ENCODE data around the gene ZBTB11. TPM values are rescaled to one million over a fixed set of nuclear protein-coding genes. Genes with fewer than 3 reads are reported as not detected.
"Not testable (repeated sequence)": the region's sequence is repeated elsewhere in the genome, so short reads cannot be mapped to it uniquely, and the experiment has no call there.

ZBTB11 gene, protein sequence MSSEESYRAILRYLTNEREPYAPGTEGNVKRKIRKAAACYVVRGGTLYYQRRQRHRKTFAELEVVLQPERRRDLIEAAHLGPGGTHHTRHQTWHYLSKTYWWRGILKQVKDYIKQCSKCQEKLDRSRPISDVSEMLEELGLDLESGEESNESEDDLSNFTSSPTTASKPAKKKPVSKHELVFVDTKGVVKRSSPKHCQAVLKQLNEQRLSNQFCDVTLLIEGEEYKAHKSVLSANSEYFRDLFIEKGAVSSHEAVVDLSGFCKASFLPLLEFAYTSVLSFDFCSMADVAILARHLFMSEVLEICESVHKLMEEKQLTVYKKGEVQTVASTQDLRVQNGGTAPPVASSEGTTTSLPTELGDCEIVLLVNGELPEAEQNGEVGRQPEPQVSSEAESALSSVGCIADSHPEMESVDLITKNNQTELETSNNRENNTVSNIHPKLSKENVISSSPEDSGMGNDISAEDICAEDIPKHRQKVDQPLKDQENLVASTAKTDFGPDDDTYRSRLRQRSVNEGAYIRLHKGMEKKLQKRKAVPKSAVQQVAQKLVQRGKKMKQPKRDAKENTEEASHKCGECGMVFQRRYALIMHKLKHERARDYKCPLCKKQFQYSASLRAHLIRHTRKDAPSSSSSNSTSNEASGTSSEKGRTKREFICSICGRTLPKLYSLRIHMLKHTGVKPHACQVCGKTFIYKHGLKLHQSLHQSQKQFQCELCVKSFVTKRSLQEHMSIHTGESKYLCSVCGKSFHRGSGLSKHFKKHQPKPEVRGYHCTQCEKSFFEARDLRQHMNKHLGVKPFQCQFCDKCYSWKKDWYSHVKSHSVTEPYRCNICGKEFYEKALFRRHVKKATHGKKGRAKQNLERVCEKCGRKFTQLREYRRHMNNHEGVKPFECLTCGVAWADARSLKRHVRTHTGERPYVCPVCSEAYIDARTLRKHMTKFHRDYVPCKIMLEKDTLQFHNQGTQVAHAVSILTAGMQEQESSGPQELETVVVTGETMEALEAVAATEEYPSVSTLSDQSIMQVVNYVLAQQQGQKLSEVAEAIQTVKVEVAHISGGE
- total RNA-seq = 19.8 and 20.1 TPM in 2 replicates
- 5.0 TPM for polyA plus RNA-seq (2012)

DNA sequence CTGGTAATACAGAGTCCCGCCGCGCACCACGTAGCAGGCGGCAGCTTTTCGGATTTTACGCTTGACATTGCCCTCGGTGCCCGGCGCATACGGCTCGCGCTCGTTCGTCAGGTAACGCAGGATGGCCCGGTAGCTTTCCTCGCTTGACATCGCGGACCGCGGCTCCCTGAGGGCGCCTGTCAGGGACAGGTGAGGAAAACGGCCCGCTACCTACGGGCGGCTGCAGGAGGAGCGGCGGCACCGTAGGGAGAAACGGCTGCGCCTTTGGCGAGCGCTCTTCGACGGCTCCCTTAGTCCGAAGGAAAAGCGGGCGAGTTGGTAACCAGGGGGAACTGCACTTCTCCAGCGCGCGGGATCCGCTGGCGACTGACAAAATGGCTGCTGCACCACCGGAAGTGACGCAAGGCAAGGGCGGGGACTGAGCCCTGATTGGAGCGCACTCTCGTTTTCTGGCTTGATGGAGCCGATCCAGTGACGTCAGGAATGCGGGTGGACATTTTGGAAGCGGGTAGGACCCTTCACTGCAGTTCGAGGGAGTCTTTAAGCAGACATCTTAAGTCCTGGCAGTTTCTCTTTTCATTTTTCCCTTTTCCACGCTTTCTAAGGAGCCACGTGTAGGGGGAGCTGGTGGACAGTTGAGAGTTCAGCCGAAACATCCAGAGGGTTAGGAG lies at the start of gene ZBTB11:
Gene ZBTB11 (minus strand): TSS at position 368 of the 671 bp plus-strand sequence. CDS start 218 bp downstream, at position 150.
- peak; percentile 100 for DNase-seq (ENCODE audit: low read depth)

DNA sequence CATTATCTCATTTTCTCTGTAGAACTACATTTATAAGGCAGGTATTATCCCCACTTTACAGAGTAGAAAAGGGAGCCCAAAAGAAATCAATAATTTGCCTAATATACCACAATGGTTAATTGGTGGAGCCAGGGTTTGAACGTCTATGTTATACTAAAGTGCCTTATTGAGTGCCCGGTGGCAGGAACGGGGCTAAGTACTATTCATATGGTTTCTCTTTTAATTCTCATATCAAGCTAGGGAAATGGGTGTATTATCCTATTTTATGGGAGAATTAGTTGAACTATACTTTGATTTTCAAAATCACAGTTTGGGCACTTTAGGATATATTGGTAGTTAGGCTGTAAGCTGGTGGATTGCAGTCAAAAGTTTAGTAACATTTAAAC lies 49.0 kb upstream of the ZBTB11 start:
- DNase-seq (ENCODE audit: low read depth) = no peak

DNA sequence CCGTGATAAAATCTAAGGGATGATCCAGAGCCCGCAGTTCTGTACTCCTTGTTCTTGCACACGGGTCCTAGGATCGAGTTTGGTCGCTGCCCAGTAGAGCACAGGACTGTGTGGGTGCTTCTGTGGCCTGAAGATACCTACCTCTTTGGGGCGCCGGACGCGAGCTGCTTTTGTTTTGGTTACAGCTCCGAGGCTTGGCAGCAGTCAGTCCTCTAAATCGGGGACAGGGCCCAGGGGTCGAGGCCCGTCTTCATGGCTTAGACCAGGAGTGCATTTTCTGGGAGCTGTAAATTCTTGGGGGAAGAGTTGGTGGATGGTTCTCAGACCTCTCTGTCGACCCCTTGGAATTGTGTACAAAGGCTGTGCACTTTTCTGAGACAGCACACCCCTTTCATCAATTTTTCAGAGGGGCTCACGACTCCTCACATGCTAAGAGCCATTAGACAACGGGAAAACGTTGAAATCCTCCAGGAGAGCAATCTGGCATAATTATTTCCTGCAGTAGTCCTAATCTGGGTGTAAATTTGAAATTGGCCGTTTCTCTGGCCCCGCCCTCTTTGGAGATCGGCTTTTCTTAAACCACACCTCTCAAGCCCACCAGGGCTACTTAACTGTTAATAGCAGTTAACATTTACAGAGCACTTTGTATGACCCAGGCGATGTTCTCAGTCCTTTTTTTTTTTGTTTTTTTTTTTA lies 48.4 kb upstream of the ZBTB11 start:
- DNase-seq (ENCODE audit: low read depth) = peak; percentile 8

DNA sequence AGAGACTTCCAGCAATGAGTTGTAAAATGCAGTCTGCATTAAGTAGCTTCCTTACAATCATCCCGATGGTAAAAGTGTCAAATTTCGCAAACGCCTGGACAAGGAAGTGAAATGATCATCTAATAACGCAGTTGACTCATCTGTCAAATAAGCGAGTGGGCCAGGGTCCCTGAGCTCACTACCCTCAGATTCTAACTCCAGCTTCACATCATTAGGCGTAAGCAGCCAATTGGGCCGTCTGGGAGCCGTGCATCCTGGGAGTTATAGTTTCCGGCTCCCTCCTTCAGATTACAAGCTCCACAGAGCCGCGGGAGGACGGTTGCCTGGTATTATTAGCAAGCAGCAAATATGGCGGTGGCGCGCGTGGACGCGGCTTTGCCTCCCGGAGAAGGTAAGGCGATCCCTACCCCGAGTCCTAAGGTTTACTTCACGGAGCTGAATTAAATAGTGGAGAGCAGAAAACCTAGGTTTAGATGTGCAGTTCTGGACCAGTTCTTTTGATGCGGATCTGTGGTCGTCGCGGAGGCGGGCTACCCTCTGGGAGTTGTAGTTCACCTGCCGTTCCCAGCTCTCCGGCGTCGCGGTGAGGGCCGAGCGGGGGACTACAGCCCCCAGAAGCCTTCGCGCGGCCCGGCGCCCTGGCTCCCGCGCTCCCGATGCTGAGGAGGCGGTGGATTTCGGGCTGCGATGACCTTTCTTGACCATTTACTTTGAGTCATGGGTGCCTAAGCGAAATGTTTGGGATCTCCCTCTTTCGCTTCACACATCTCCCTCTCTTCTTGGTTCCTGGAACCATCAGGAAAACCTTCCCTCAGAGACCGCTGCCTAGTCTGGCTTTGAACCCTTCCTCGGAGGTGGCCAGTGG lies 47.6 kb upstream of the ZBTB11 start, which contains the start of gene CEP97:
Gene CEP97 (plus strand): TSS at position 286 of the 865 bp plus-strand sequence. CDS start 63 bp downstream, at position 349.
- DNase-seq (ENCODE audit: low read depth) = peak; percentile 97

DNA sequence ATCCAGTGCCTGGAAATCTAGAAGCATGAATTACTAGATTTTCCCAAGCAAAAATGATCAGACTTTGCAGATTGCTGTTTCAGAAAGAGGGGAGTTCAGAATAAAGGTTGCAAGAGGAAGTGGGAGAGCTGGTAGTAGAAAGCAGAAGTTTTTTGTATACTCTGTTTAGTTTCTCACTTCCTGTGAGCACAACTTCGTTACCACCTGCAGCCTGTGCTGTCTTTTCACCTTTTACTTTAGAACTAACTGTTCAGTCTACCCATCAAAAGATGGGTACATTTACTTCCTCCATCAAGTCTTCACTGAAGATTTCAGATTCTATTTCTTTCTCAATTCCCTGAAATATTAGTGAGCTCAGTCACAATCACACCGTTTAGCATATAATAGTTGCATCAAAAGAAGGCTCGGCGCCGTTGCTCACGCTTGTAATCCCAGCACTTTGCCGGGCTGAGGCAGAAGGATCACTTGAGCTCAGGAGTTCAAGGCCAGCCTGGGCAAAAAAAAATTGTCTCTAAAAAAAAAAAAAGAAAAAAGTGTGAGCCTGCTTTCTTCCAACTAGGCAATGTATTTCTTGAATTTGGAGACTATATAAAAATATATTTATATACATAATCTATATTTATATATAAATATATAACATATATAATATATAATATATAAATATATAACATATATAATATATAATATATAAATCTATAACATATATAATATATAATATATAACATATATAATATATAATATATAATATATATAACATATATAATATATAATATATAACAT lies 45.7 kb upstream of the ZBTB11 start:
- peak; percentile 8 for DNase-seq (ENCODE audit: low read depth)

DNA sequence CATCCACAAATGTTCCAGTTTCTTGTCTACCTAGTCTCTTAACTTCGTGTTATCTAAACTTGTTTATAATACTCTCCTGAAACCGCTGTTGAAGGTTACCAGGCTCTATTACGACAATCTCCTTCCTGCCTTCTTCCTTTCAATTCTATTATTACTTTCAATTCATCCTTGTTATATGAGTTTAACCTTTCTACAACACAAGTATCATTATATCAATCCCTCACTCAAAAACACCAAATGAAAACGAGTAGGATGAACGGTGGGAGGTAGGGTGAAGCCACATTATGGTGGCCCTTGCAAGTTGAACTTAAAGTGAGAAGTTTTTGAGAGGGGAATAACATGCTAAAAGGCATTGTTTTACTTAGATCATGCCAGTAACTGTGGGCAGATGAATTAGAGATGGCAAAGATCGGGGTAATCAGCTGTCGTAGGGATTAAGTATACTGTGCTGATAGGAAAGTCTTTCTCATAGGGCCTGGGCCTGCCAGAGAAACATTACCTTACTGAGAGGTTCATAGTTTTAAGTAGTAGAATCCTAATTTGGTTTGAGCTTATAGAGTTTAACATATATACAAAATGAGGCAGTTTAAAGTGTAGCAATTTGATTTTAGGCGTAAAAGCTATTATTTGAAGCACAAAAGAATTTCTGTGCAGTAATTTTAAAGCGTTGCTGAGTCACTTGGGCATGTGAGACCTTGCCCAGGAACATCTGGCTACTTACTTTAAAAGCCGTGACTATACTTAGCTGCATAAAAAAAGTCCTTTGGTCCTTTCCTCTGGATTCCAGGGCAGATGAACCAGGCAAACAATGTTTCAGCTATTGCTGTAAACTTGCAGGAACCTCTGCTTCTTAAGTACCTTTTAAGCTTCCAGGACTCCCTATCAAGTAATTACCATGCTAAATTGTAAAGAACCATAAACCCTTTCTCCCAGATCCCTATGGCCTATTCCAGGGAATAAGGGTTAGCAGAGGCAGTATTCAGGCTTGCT lies 44.2 kb upstream of the ZBTB11 start:
- DNase-seq (ENCODE audit: low read depth) = peak; percentile 73

DNA sequence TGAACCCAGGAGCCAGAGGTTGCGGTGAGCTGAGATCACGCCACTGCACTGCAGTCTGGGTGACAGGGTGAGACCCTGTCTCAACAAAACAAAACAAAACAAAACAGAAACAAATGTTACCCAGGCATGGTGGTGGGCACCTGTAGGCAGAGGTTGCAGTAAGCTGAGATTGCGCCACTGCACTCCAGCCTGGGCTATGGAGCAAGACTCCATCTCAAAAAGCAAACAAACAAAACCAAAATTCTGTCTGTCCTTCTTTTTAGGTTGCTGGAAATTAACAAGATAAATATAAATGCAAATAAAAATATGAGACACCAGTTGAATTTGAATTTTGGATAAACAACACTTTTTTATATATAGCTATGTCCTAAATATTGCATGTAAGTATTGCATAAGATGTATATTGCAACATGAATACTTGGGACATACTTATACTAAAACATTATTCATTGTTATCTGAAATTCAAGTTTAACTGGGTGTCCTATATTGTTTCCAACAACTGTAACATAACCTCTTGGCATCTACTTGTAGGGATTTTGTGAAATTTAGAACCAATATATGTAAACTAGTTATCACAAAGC lies 42.8 kb upstream of the ZBTB11 start:
- DNase-seq (ENCODE audit: low read depth) = no peak

DNA sequence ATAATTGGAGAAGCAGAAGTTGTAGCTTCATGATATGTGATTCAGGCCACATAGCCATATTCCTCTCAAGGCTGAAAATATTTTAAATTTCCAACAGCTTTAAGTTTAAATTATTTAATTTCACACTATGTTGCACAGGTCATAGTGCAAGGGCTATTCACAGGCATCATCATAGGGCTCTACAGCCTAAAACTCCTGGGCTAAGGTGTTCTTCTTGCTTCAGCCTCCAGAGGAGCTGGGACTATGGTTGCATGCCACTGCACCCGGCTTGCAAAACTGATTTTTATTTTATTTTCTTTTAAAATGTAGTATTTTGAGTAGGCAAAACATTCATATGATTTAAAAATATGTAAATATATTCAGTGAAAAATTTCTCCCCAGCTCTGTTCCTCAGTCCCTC lies 41.5 kb upstream of the ZBTB11 start:
- DNase-seq (ENCODE audit: low read depth) = no peak

DNA sequence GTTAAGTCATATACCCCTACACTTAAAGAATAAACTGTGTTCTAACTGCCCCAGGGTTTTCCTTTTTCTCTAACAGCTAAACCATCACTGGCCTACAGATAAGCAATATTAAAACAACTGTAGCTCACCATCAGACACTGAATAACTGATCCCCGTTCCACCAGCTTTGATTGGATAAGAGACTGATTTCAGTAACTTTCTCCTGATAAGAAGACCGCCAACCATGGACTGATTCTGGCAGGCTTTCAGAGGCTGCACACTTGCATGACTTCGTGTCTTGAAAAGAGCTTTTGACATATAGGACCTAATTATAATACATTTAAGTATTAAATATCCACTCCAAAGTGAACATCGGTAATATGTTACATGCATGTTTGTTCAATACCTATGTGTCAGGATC lies 32.2 kb upstream of the ZBTB11 start:
- no peak for DNase-seq (ENCODE audit: low read depth)

DNA sequence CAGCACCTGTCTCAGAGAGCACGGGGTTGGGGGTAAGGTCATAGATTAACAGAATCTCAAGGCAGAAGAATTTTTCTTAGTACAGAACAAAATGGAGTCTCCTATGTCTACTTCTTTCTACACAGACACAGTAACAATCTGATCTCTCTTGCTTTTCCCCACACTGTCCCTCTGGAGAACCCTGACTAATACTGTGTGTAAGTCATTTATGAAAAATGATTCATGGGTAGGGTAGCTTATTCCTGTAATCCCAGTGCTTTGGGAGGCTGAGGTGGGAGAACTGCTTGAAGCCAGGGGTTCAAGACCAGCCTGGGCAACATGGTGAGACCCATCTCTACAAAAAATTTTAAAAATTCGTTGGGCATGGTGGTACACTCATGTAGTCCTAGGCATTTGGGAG lies 27.7 kb upstream of the ZBTB11 start:
- not testable (repeated sequence) for DNase-seq (ENCODE audit: low read depth)

DNA sequence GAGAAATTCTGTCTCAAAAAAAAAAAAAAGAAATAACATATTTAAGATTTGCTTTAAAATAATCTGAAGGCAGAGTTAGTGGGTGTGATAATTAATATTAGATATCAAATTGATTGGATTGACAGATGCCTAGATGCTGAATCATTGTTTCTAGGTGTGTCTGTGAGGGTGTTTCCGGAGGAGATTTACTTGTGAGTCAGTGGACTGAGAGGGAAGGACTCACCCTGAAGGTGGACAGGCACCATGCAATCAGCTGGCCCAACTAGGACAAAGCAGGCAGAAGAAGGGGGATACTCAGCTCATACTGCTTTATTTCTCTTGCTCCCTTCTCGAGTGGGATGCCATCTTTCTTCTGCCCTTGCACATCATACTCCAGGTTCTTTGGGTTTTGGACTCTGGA lies 26.2 kb upstream of the ZBTB11 start:
- no peak for DNase-seq (ENCODE audit: low read depth)

DNA sequence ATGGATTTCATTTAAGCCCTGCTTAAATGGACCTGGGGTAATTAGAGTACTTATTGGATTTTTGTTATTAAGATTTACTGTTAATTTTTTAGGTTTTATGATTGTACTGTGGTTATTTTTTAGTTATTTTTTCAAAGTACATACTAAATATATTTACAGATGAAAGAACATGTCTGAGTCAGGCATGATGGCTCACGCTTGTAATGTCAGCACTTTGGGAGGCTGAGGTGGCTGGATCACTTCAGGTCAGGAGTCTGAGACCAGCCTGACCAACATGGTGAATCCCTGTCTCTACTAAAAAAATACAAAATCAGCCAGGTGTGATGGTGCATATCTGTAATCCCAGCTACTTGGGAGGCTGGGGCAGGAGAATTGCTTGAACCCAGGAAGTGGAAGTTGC lies 25.8 kb upstream of the ZBTB11 start:
- DNase-seq (ENCODE audit: low read depth) = no peak

DNA sequence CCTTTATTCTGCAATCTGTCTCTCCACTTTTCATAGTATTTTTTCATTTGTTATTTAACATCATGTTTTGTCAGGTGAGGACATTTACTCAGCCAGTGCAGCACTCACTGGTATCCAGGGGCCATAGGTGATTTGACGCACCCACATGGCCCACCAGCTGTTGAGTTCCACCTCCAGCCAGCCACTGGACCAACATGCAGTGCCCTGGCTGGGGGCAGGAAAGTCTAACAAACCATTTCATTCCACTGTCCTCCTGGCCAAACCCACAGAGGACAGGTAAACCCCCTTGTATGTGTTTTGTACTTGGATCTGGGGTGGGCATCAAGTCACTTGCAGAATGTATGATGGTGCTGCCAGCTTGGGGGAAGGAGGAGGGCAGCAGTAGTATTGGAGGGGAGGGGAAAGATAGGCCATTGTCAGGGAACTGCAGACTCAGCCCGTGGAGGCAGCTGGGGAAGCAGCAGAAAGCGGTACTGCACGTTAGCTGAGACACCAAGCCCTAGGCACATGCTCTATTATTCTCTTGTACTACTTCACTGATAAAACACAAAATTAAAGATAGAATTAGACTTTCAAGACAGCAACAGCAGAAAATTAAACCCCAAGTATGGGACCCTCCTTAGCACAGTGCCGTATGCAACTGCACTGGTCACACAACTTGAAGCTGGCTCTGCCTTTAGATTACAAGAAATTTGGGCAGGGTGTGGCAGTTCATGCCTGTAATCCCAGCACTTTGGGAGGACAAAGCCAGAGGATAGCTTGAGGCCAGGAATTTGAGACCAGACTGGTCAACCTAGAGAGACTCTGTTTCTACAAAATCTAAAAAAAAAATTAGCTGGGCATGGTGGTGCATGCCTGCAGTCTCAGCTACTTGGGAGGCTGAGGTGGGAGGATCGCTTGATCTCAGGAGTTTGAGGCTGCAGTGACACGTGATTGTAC lies 25.0 kb upstream of the ZBTB11 start:
- DNase-seq (ENCODE audit: low read depth) = no peak

DNA sequence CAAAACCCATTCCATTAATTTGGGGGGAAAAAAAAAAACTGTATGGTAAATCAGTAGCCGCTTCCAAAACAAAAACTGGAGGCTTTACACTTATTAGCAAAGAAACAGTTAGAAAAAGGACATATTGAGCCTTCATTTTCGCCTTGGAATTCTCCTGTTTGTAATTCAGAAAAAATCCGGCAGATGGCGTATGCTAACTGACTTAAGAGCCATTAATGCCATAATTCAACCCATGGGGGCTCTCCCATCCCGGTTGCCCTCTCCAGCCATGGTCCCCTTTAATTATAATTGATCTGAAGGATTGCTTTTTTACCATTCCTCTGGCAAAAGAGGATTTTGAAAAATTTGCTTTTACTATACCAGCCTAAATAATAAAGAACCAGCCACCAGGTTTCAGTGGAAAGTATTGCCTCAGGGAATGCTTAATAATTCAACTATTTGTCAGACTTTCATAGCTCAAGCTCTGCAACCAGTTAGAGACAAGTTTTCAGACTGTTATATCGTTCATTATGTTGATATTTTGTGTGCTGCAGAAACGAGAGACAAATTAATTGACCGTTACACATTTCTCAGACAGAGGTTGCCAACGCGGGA lies 18.9 kb upstream of the ZBTB11 start:
- DNase-seq (ENCODE audit: low read depth) = peak; percentile 77

DNA sequence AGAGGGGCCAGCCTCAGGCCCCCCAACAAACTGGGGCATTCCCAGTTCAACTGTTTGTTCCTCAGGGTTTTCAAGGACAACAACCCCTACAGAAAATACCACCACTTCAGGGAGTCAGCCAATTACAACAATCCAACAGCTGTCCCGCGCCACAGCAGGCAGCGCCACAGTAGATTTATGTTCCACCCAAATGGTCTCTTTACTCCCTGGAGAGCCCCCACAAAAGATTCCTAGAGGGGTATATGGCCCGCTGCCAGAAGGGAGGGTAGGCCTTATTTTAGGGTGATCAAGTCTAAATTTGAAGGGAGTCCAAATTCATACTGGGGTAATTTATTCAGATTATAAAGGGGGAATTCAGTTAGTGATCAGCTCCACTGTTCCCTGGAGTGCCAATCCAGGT lies 17.9 kb upstream of the ZBTB11 start:
- DNase-seq (ENCODE audit: low read depth) = not testable (repeated sequence)

DNA sequence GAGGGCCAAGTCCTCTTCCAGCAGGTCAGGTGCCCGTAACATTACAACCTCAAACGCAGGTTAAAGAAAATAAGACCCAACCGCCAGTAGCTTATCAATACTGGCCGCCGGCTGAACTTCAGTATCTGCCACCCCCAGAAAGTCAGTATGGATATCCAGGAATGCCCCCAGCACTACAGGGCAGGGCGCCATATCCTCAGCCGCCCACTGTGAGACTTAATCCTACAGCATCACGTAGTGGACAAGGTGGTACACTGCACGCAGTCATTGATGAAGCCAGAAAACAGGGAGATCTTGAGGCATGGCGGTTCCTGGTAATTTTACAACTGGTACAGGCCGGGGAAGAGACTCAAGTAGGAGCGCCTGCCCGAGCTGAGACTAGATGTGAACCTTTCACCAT lies 16.6 kb upstream of the ZBTB11 start:
- peak; percentile 36 for DNase-seq (ENCODE audit: low read depth)
